Suprapubic skin (tissue), 3 donors: ENCODE measurements around the gene MRPS10.

Experiments used
- EP300 ChIP-seq: sonication (generic); formaldehyde crosslinking; IDR thresholded peaks from one replicate; pipeline ENCODE4 v1.6.1; 2017; ENCODE audit warnings: antibody characterized with exemption
- TF ChIP-seq, protein P1 (sequence below), 2 donors: fragments of 200-600 bp in 1 of 2; fragments of 450-650 bp in 1 of 2; sonication (generic) in 1 of 2; IDR thresholded peaks; one replicate each; pipeline ENCODE4 v1.5.1; 2016 to 2019; ENCODE audit warnings: antibody characterized with exemption in 2 of 2, mild to moderate bottlenecking in 1 of 2, moderate library complexity in 1 of 2

DNA sequence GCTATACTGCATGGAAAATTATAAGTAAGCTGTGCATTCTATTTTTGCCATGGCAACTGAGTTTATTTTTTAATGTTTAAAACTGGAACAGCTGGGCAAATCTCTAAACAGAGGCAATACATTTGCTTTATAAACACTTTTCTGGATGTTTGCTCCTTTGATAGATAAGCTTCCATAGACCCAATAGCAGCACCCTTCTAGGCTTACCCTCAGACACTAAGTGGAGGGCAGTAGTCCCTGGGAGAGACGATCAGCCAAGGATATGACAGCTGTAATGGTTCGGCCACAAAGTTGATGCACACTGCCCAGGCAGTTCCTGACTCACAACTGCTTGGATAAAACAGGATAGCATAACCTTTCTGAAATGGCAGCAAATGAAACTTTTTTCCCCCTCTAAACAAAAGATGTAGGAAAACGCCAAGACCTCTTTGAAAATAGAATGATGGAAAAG lies 8.5 kb upstream of the MRPS10 start:
- TF ChIP-seq, protein P1, sequence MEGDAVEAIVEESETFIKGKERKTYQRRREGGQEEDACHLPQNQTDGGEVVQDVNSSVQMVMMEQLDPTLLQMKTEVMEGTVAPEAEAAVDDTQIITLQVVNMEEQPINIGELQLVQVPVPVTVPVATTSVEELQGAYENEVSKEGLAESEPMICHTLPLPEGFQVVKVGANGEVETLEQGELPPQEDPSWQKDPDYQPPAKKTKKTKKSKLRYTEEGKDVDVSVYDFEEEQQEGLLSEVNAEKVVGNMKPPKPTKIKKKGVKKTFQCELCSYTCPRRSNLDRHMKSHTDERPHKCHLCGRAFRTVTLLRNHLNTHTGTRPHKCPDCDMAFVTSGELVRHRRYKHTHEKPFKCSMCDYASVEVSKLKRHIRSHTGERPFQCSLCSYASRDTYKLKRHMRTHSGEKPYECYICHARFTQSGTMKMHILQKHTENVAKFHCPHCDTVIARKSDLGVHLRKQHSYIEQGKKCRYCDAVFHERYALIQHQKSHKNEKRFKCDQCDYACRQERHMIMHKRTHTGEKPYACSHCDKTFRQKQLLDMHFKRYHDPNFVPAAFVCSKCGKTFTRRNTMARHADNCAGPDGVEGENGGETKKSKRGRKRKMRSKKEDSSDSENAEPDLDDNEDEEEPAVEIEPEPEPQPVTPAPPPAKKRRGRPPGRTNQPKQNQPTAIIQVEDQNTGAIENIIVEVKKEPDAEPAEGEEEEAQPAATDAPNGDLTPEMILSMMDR (IDR thresholded peaks at IDR 0.05), result no peak
- TF ChIP-seq EP300, result no peak
